Mesendoderm (in vitro differentiated cells): ENCODE data around the gene PTPRS.

Experiments used
- DNase-seq: peaks from one replicate; pipeline ENCODE4 v3.0.0; 2013
- H2AK5ac ChIP-seq: 2 replicates; pipeline ENCODE4 v1.6.1; 2013; ENCODE audit warnings: low read length, inconsistent platforms
- H2BK120ac ChIP-seq: 2 replicates; pipeline ENCODE4 v1.6.1; 2013; ENCODE audit warnings: low read depth, mild to moderate bottlenecking, low read length, moderate library complexity, mixed read lengths
- H2BK15ac ChIP-seq: replicated peaks from 2 replicates; pipeline ENCODE4 v1.6.1; 2013; ENCODE audit warnings: low read depth, mild to moderate bottlenecking, moderate library complexity
- H2BK5ac ChIP-seq: 2 replicates; pipeline ENCODE4 v1.6.1; 2013; ENCODE audit warnings: low read length, inconsistent platforms
- H3K18ac ChIP-seq: 2 replicates; pipeline ENCODE4 v1.6.1; 2013; ENCODE audit warnings: mild to moderate bottlenecking, low read length, mixed read lengths
- H3K23ac ChIP-seq: one replicate; pipeline ENCODE4 v1.6.1; 2013; ENCODE audit warnings: low read length
- H3K27ac ChIP-seq: 2 replicates; pipeline ENCODE4 v1.5.1; 2013; ENCODE audit warnings: low read depth, mild to moderate bottlenecking, inconsistent platforms, low read length, moderate library complexity
- H3K27me3 ChIP-seq: 2 replicates; pipeline ENCODE4 v1.6.1; 2013; ENCODE audit warnings: low read length, control low read depth, mild to moderate bottlenecking, inconsistent platforms; ENCODE audit not compliant: insufficient read depth, poor library complexity
- H3K36me3 ChIP-seq: 2 replicates; pipeline ENCODE4 v1.6.1; 2013; ENCODE audit warnings: low read length, inconsistent platforms; ENCODE audit not compliant: control insufficient read depth, insufficient read depth
- H3K4ac ChIP-seq: one replicate; pipeline ENCODE4 v1.6.1; 2013; ENCODE audit warnings: low read depth, mild to moderate bottlenecking, low read length, moderate library complexity
- H3K4me1 ChIP-seq: 2 replicates; pipeline ENCODE4 v1.6.1; 2013; ENCODE audit warnings: low read depth, low read length, inconsistent platforms; ENCODE audit not compliant: control insufficient read depth
- H3K4me2 ChIP-seq: 2 replicates; pipeline ENCODE4 v1.6.1; 2013; ENCODE audit warnings: low read length
- H3K4me3 ChIP-seq: 2 replicates; pipeline ENCODE4 v1.5.1; 2013; ENCODE audit warnings: mild to moderate bottlenecking, low read length
- H3K56ac ChIP-seq: one replicate; pipeline ENCODE4 v1.6.1; 2013; ENCODE audit warnings: low read length
- H3K79me1 ChIP-seq: 2 replicates; pipeline ENCODE4 v1.6.1; 2013; ENCODE audit warnings: low read length, inconsistent platforms
- H3K79me2 ChIP-seq: 2 replicates; pipeline ENCODE4 v1.6.1; 2013; ENCODE audit warnings: mild to moderate bottlenecking, low read length; ENCODE audit not compliant: control insufficient read depth, insufficient read depth
- H3K9ac ChIP-seq: 2 replicates; pipeline ENCODE4 v1.6.1; 2013; ENCODE audit warnings: low read length, inconsistent platforms
- H4K5ac ChIP-seq: one replicate; pipeline ENCODE4 v1.6.1; 2013; ENCODE audit warnings: low read length
- H4K8ac ChIP-seq: one replicate; pipeline ENCODE4 v1.6.1; 2013; ENCODE audit warnings: low read depth, mild to moderate bottlenecking, control low read depth, low read length, moderate library complexity
- WGBS: extraction: QIAGEN DNeasy Blood & Tissue Kit; methylation state at CpG from one replicate; pipeline ENCODE4 v1.1.7; 2013; ENCODE audit warnings: low lambda C conversion rate, missing lambda C conversion rate; ENCODE audit not compliant: insufficient coverage; ENCODE audit errors: extremely low coverage; 5-methylcytosine and 5-hydroxymethylcytosine counted together

Gene PTPRS

DNA sequence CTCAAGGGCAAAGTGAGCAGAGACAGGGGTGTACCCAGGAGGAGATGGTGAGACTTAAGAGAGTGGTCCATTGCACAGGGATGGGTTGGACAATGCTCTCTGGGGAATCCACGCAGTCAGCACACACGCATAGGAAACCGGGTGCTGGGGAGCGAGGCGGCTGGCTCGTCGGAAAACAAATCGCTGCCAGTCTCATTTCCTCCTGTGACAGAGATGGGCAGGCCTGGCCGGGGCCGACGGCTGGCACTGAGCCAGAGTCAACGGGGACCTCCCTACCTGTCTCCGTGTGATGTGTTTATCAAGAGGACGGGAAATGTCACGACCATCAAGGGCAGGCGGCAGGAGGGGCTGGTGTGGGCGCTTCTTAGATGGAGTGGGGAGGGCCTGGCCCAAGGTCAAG, 27.3 kb downstream of the PTPRS start:
- H3K36me3 ChIP-seq, result no peaks in the 10 kb centered on the region
- WGBS, result no CpG with 5 or more reads among the region's 17 CpGs

DNA sequence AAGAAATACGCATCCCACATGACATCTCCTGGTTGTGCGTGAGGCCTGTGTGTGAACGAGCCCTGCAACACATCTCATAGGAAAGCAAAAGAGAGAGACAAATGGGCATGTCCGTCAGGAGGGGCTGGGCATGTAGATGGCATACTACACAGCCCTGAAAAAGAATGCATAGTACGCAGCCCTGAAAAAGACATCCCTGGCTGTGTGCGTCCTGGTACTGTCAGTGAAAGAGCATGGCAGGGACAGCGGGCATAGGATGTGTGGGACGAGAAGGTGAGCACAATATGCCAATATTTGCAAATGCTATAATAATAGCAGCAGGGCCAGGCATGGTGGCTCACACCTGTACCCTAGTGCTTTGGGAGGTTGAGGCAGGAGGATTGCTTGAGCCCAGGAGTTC, 28.6 kb downstream of the PTPRS start:
- H3K27me3 ChIP-seq, result no peaks in the 10 kb centered on the region
- no peaks in the 10 kb centered on the region for H3K79me2 ChIP-seq
- no peak overlapping the region for H2AK5ac ChIP-seq
- no peak overlapping the region for H2BK5ac ChIP-seq
- H3K23ac ChIP-seq, result no peak overlapping the region
- no peak overlapping the region for H2BK15ac ChIP-seq
- no peak overlapping the region for H3K4me2 ChIP-seq
- no peak overlapping the region for H3K4me3 ChIP-seq
- H3K18ac ChIP-seq, result no peak overlapping the region
- no peak for DNase-seq
- H3K4ac ChIP-seq, result no peak overlapping the region
- no CpG with 5 or more reads among the region's 8 CpGs for WGBS
- no peak overlapping the region for H4K5ac ChIP-seq
- H3K9ac ChIP-seq, result no peak overlapping the region
- no peak overlapping the region for H2BK120ac ChIP-seq
- H3K79me1 ChIP-seq, result peaks cover 12% of the 10 kb centered on the region
- H3K36me3 ChIP-seq, result no peaks in the 10 kb centered on the region
- H4K8ac ChIP-seq, result no peak overlapping the region
- H3K27ac ChIP-seq, result no peak overlapping the region
- no peak overlapping the region for H3K56ac ChIP-seq
- no peaks in the 10 kb centered on the region for H3K4me1 ChIP-seq

More for the DNA sequence above, 27.3 kb downstream of the PTPRS start:
- H3K56ac ChIP-seq, result no peak overlapping the region
- H4K8ac ChIP-seq, result no peak overlapping the region
- H3K9ac ChIP-seq, result no peak overlapping the region
- H3K4ac ChIP-seq, result no peak overlapping the region
- H3K4me3 ChIP-seq, result no peak overlapping the region
- no peaks in the 10 kb centered on the region for H3K27me3 ChIP-seq
- no peak overlapping the region for H3K18ac ChIP-seq
- no peaks in the 10 kb centered on the region for H3K79me2 ChIP-seq
- no peak overlapping the region for H3K23ac ChIP-seq
- no peak overlapping the region for H2AK5ac ChIP-seq
- no peak overlapping the region for H3K27ac ChIP-seq
- no peak overlapping the region for H2BK15ac ChIP-seq
- H3K4me2 ChIP-seq, result no peak overlapping the region
- H4K5ac ChIP-seq, result no peak overlapping the region
- H3K4me1 ChIP-seq, result no peaks in the 10 kb centered on the region
- H2BK120ac ChIP-seq, result no peak overlapping the region
- peaks cover 11% of the 10 kb centered on the region for H3K79me1 ChIP-seq
- no peak overlapping the region for H2BK5ac ChIP-seq
- DNase-seq, result no peak

DNA sequence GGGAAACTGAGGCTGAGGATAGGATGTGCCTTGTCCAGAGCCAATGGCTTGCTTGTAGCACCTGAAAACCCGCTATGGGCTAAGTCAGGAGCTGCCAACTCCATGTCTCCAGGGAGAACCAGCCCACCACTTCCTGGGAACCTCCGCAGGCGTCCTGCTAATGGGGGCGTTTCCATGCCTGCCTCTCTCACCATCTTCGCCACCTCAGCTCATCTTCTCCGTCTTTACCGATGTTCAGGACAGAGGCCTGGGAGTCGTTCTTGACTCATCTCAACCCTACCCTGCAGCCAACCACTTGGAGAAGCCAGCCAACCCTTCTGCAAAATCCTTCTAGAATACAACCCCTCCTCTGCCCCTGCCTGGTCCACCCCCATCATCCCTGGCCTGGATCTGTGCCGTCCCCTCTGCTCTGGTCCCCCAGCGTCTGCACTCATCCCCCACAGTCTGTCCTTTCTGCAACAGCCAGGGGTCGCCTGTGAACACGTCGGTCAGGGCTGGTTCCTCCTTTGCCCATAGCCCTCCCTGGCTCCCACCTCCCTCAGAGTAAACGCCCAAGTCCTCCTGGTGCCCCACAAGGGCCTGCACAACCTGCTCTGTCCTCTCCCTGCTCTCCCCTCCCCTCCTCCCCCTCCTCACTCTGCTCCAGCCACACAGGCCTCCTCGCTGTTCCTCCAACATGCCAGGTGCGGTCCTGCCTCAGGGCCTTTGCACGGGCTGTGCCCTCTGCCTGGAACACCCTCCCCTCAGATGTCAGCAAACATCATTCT, 31.0 kb downstream of the PTPRS start:
- WGBS, result no CpG with 5 or more reads among the region's 17 CpGs
- Histone ChIP-seq H3K4me3 (no peak overlapping the region), H2BK15ac (no peak overlapping the region), H3K79me2 (no peaks in the 10 kb centered on the region), H2BK5ac (no peak overlapping the region), H3K9ac (no peak overlapping the region), H3K56ac (no peak overlapping the region), H3K23ac (no peak overlapping the region), H4K8ac (no peak overlapping the region), H3K4ac (no peak overlapping the region), H3K18ac (no peak overlapping the region), H3K27me3 (no peaks in the 10 kb centered on the region), H3K27ac (no peak overlapping the region), H3K36me3 (no peaks in the 10 kb centered on the region), H3K4me2 (no peak overlapping the region), H3K79me1 (peaks cover 10% of the 10 kb centered on the region), H2BK120ac (no peak overlapping the region), H4K5ac (no peak overlapping the region), H3K4me1 (no peaks in the 10 kb centered on the region), H2AK5ac (no peak overlapping the region)
- peak; percentile 40 for DNase-seq

DNA sequence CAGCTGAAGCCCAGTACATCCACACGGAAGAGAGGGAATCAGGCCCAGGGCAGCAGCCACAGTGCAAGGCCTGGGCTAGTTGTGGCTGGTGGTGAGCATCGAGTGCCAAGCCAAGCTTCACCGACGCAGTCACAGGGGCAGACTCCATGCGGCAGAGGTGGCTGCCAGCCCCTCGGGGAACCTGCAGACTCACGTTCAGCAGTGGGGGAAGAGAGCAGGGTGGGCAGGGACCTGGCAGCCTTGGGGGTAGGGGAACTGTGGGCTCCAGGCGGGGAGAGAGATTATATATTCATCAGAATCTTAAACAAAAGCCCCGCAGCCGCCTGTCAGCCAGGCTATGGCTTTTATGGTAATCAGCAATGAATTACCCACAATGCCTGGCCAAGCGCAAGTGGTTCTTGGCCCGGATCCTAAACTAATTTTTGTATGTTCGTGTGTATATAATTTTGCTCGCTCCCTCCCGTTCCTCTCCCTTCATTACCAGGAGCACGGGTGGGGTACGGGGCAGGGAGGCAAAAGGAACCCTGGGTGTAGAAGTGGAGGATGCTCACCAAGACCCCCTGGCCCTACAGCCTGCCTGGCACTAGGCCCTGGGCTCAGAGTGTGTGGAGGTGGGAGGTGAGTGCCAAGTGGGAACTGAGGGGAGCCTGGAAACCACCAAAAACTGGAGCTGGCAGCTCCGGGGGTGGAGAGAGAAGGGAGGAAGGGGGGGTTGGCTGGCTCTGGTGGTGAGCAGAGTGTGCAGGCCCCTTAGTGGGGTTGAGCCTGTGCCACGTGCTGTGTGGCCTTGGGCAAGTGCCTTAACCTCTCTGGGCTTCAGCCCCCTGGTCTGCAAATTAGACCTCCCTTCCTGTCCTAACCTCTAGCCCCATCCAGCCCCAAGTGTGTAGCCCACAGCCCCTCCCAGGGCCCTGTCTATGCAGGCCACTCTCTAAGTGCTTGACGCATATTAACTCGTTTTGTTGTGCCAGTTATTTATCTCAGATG, 31.9 kb downstream of the PTPRS start:
- no peak overlapping the region for H2BK5ac ChIP-seq
- H3K4me1 ChIP-seq, result no peaks in the 10 kb centered on the region
- no peak overlapping the region for H2BK15ac ChIP-seq
- no peaks in the 10 kb centered on the region for H3K36me3 ChIP-seq
- peaks cover 8% of the 10 kb centered on the region for H3K79me1 ChIP-seq
- no peak overlapping the region for H4K8ac ChIP-seq
- H2BK120ac ChIP-seq, result no peak overlapping the region
- H3K18ac ChIP-seq, result no peak overlapping the region
- no peak overlapping the region for H3K27ac ChIP-seq
- no peak overlapping the region for H3K4me3 ChIP-seq
- no peak overlapping the region for H3K9ac ChIP-seq
- H3K79me2 ChIP-seq, result no peaks in the 10 kb centered on the region
- H2AK5ac ChIP-seq, result no peak overlapping the region
- no peaks in the 10 kb centered on the region for H3K27me3 ChIP-seq
- H3K23ac ChIP-seq, result no peak overlapping the region
- H3K56ac ChIP-seq, result no peak overlapping the region
- no CpG with 5 or more reads among the region's 21 CpGs for WGBS
- H3K4me2 ChIP-seq, result no peak overlapping the region
- no peak overlapping the region for H3K4ac ChIP-seq
- DNase-seq, result peak; percentile 51
- H4K5ac ChIP-seq, result no peak overlapping the region

DNA sequence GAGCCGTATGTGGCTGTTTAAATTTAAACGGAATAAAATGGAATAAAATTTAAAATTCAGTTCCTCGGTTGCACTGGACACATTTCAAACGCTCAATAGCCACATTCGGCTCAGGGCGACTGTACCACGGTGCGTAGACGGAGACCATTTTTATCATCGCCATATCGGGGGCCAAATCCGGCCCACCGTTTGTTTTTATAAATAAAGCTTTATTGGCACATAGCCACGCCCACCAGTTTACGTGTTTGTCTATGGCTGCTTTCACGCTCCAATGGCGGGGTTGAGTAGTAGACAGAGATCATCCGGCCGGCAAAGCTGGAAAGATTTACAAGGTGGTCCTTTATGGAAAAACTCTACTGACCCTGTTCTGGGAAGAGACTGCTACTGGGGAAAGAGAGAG, 33.0 kb downstream of the PTPRS start:
- no peaks in the 10 kb centered on the region for H3K27me3 ChIP-seq
- H2AK5ac ChIP-seq, result no peak overlapping the region
- no peak overlapping the region for H3K4ac ChIP-seq
- no peak overlapping the region for H4K8ac ChIP-seq
- no peak overlapping the region for H3K56ac ChIP-seq
- no peak overlapping the region for H3K27ac ChIP-seq
- no peak overlapping the region for H3K9ac ChIP-seq
- H3K18ac ChIP-seq, result no peak overlapping the region
- no CpG with 5 or more reads among the region's 19 CpGs for WGBS
- H3K79me2 ChIP-seq, result no peaks in the 10 kb centered on the region
- H3K4me3 ChIP-seq, result no peak overlapping the region
- H3K36me3 ChIP-seq, result no peaks in the 10 kb centered on the region
- no peak overlapping the region for H4K5ac ChIP-seq
- DNase-seq, result no peak
- no peak overlapping the region for H3K4me2 ChIP-seq
- no peak overlapping the region for H2BK15ac ChIP-seq
- H3K23ac ChIP-seq, result no peak overlapping the region
- no peak overlapping the region for H2BK120ac ChIP-seq
- no peaks in the 10 kb centered on the region for H3K4me1 ChIP-seq
- no peak overlapping the region for H2BK5ac ChIP-seq
- peaks cover 6% of the 10 kb centered on the region for H3K79me1 ChIP-seq
